Stimulated activated CD8-positive, alpha-beta memory T cell treated with anti-CD3 and anti-CD28 coated beads, Interleukin-2, amount 100 ng/mL, for 1 hour (primary cell): ENCODE data around the gene IFNL2.
"Not testable (repeated sequence)": the region's sequence is repeated elsewhere in the genome, so short reads cannot be mapped to it uniquely, and the experiment has no call there.

Experiments
- DNase-seq, 2 donors: peaks; one replicate each; pipeline ENCODE4 v3.0.0-alpha.2; 2020; ENCODE audit warnings: low read depth in 2 of 2

The IFNL2 gene

DNA sequence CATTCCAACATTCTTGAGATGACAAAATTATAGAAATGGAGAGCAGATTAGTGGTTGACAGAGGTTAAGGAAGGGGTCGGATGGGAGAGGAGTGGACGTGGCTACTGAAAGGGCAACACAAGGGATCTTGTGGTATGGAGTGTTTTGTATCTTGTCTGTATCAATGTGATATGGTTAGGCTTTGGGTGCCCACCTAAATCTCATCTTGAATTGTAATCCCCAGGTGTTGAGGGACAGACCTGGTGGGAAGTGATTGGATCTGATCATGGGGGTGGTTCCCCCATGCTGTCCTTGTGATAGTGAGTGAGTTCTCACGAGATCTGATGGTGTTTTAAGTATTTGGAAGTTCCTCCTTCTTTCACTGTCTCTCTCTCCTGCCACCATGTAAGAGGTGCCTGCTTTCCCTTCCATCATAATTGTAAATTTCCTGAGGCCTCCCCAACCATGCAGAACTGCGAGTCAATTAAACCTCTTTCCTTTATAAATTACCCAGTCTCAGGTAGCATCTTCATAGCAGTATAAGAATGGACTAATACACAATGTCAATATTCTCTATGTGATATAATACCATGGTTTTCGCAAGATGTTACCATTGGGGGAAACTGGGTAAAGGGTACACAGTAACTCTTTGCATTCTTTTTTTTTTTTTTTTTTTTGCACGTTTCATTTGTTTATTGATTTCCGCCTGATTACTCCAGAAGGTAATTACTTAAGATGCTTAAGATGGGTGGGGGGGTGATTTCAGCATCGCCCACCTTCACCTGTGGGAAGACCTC lies 14.6 kb upstream of the IFNL2 start:
- no peak for DNase-seq

GRCh38 chr19:39254531-39255345 lies 13.5 kb upstream of the IFNL2 start:
- DNase-seq = no peak

DNA sequence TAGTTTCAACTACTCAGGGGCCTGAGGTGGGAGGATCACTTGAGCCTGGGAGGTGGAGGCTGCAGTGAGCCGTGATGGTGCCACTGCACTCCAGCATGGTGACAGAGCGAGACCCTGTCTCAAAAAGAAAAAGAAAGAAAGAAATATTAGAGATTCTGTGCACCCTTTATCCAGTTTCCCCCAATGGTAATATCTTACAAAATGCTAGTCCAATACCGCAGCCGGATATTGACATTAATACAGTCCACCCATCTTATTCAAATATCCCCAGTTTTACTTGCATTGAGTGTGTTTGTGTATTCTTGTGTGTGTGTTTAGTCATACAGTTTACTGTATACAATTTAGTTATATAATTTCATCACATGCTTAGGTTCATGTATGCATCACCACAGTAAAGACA lies 11.0 kb upstream of the IFNL2 start:
- no peak for DNase-seq

- DNase-seq = no peak
Observed at GRCh38 chr19:39261704-39262103, 6.5 kb upstream of the IFNL2 start.

- DNase-seq = no peak
Observed at GRCh38 chr19:39262496-39262895, 5.7 kb upstream of the IFNL2 start.

DNA sequence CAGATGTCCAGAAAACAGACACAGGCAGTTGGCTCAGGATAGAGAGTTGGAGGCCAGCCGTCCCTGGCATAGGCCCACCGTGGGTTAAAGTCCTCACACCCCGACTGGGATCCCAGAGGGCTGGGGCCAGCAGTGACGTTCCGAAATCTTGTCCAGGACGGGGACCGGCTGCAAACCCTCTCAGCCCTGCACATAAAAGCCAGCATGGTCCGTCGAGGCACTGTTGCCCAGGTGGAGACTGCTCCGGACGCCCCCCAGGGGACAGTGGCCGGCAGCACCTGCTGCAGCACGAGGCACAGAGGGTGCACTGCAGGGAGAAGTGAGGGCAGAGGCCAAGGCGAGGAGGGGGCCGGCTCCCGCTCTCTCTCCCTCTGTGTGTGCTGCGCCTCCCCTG lies 4.3 kb upstream of the IFNL2 start:
- DNase-seq = no peak

DNA sequence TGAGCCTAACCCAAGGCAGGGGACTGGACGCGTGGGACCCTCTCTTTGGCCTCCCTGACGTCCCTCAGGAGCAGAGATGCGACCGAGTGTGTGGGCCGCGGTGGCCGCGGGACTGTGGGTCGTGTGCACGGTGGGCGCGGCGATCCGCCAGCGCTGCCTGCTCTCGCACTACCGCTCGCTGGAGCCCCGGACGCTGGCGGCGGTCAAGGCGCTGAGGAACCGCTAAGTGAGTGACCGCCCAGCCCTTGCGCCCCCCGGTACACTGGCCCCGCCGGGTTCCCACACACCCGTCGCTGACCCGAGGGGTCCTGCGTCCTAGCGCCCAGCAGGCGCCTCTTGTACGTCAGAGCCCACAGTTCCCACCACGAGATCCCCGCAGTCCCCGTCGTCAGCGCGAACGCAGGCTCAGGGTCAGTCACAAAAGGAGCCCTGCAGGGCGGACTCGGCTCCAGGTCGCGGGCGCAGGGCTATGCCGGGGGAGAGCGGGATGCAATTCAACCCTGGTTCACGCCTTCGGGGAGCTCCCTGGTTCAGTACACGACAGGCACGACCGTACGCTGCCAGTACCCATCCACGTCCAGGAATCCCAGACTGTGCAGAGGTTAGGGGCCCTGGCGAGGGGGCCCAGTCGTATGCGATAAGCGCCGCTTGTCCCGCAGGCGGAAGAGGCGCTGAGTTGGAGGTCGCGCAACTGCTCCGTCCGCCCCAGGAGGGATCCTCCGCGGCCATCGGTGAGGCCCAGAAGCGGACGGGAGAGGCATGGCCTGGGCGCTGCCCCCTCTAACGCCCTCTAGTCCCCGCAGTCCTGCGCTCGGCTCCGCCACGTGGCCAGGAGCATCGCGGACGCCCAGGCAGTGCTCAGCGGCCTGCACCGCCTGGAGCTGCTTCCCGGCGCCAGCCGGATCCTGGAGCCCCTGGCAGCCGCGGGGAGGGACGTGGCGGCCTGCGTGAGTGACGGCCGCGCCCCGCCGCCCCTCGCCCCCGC lies 3.6 kb upstream of the IFNL2 start:
- DNase-seq = no peak

DNA sequence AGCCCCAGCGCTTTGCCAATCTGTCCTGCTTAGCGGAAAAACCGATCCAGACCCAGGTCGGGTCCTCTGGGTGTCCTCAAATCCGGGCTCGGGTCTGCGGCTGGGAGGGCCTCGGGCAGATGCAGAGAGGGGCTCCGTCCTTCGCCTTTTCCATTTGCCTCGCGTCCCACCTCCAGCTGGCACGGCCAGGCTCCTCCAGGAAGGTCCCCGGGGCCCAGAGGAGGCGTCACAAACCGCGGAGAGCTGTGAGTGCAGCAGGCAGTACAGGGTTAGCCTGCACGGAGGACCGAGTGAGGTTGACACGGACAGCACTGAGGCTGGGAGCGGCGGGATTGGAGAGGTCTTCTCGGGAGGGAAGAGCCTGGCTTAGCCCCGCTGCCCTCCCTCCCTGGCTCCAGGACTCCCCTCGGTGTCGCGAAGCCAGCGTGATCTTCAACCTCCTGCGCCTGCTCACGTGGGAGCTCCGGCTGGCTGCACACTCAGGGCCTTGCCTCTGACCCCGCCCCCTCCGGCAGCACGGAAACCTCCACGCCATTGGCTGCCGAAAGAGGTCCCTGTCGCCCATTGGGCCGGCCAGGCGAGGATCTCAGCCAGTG lies 2.8 kb upstream of the IFNL2 start:
- no peak for DNase-seq

DNA sequence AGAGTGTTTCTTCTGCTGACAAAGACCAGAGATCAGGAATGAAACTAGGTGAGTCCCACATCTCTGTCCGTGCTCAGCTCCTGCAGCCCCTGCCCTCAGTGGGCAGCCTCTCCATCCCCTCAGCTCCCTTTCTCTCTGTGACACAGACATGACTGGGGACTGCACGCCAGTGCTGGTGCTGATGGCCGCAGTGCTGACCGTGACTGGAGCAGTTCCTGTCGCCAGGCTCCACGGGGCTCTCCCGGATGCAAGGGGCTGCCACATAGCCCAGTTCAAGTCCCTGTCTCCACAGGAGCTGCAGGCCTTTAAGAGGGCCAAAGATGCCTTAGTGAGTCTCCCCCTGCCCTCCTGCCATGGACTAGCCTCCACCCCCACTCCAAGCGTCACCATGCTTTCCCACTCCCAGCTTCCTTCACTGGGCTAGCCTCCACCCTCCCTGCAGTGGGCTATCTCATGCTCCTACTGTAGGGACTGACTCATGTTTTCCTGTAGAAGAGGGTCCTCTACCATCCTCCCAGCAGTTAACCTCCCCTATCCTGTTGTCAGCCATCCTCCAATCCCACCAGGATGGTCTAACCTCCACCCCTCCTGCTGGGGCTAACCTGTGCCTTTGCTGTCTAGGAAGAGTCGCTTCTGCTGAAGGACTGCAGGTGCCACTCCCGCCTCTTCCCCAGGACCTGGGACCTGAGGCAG lies 481 bp downstream of the IFNL2 start:
- not testable (repeated sequence) for DNase-seq

- DNase-seq = not testable (repeated sequence)
Observed at GRCh38 chr19:39269369-39269768, 1.2 kb downstream of the IFNL2 start.

- DNase-seq = no peak
Observed at GRCh38 chr19:39270036-39270871, 2.1 kb downstream of the IFNL2 start.

DNA sequence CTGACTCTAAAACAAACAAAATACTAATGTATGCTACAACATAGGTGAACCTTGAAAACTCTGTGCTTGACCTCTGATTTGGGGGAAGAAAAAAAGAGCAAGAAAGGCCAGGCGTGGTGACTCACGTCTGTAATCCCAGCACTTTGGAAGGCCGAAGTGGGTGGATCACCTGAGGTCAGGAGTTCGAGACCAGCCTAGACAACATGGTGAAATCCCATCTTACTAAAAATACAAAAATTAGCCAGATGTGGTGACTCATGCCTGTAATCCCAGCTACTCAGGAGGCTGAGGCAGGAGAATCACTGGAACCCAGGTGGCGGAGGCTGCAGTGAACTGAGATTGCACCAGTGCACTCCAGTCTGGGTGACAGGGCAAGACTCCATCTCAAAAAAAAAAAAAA lies 5.7 kb downstream of the IFNL2 start:
- DNase-seq = not testable (repeated sequence)

DNA sequence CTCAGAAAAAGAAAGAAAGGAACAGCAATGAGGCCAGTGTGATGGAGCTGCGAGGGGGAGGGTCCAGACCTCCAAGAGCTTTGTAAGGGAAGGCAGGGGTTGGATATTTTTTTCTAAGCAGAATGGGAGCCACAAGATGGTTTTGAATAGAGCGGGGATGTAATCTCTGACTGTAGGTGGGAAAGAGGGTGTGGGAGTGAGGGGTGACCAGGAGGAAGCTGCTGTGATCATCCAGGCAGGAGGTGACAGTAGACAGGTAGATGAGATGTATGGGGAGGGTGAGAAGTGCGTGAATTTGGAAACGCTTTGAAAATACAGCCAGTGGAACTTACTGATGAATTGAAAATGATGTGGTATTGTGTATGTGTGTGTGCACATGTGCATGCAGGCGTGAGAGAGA lies 7.4 kb downstream of the IFNL2 start:
- DNase-seq = no peak

DNA sequence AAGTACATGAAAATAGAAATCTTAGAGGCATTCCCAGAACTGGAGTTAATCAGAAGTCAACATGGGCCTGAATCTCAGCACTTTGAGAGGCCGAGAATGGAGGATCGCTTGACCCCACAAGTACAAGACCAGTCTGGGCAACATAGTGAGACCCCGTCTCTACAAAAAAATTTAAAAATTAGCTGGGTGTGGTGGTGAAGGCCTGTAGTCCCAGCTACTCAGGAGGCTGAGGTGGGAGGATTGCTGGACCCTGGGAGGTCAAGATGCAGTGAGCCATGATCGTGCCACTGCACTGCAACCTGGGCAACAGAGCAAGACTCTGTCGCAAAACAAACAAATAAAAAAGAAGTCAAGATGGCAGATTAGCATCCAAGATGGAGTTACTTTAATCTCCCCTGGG lies 8.5 kb downstream of the IFNL2 start:
- no peak for DNase-seq

DNA sequence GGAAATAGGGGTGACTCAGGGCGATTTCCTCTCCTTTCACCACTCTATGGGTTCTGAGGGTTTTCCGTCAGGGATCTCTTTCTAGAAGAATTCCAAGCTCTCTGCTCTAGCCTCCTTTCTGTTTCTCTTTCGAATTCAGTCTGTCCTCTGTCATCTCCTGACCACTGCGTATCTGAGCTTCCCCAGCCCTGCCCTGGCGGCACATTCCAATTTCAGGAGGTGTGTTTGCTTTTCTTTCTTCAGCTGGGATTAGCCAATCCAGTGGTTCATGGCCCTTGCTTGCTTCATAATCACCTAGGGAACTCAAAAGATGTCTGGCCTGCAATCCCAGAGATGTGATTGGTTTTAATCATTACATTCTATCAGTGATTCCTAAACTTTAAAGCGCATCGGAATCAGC lies 9.4 kb downstream of the IFNL2 start:
- DNase-seq = no peak

GRCh38 chr19:39282021-39282420 lies 13.8 kb downstream of the IFNL2 start:
- no peak for DNase-seq

DNA sequence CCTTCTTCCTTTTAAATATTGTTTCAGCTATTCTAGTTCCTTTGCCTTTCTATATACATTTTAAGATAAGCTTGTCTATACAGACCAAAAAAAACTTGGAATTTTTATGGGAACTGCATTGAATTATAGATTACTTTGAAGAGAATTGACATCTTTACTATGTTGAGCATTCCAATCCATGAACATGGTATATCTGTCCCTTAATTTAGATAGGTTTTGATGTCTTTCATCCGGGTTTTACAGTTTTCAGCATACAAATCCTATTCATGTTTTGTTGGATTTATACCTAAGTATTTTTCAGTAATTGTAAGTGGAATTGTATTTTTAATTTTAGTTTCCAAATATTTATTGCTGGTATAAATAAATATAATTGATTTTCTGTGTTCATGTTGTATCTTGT lies 15.8 kb downstream of the IFNL2 start:
- no peak for DNase-seq

DNA sequence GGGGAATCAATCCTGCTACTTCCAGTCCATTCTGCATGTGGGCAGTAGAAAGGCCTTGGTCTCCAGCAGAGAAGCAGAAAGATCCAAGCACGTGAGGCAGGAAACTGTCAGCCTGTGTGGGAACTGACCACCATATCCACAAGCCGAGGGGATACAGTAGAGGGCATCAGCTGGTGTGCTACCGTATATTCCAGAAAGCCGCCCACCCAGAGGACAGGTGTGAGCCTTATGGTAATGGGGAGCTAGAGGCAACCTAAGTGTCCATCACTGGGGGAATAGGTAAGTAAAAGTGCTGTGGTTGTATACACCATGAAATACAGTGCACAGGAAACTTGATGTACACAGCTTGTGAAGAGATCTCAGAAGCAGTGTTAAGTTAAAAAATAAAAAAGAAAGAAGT lies 25.2 kb downstream of the IFNL2 start:
- DNase-seq = no peak

DNA sequence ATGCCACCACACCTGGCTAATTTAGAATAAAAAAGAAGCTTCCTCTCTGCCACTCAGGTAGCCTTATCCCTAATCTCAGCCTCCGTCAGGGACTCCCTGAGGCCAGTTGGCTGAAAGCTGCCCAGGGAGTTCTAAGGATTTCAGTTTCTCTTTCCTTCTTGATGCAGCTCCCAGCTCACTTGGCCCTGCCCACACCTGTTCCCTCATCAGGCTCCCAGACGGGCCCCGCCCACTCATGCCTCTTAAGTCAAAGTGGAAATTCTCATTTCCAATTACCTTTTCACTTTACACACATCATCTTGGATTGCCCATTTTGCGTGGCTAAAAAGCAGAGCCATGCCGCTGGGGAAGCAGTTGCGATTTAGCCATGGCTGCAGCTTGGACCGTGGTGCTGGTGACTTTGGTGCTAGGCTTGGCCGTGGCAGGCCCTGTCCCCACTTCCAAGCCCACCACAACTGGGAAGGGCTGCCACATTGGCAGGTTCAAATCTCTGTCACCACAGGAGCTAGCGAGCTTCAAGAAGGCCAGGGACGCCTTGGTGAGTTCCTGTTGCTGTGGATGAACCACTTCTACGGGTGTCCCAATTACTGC lies 28.0 kb downstream of the IFNL2 start, which contains the start of gene IFNL1:
IFNL1 (plus strand) TSS at position 353 of the 591 bp plus-strand sequence; CDS start at position 368, 15 bp downstream.
- DNase-seq = no peak

DNA sequence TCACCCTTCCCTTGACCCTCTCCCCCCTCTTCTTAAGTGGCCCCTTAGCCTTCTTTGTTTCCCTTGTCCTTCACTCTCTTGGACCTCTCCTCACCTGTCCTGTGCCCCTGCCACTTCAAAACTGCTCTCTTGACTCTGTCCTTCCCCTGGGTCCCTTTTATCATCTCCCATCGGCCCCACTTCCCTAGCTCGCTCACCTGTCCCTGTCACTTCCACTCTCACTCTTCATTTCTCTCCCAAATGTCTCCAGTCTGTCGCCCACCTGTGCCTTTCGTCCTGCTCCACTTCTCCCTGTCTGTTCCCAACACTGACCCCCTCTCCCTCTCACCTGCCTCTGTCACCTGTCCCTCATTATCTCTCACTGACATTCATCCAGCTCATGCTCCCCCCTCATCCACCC lies 28.7 kb downstream of the IFNL2 start:
- no peak for DNase-seq
